ENCODE measurements around the gene ST8SIA6. TPM values are rescaled to one million over a fixed set of nuclear protein-coding genes. Genes with fewer than 3 reads are reported as not detected.

Gene ST8SIA6
- total and polyA plus RNA-seq, 4 donors: 0.10 to 2.9 (median 2.4) TPM; not detected in 1

GRCh38 chr10:17426263-17426750 is 28.1 kb downstream of the ST8SIA6 start:
- WGBS, 2 donors: 80 to 84% methylated on average over 5 of the region's 5 CpGs
- intact Hi-C loops (cut with DNase I): loop anchor here in 1 of 2 donors (10.0 kb wide), 1 partner anchor 122 kb away; no protein-coding TSS in a partner anchor

GRCh38 chr10:17425584-17426262 is 28.7 kb downstream of the ST8SIA6 start:
- Histone ChIP-seq H3K4me1 (ENCODE audit: control insufficient read depth in 1 of 2, insufficient read depth in 2 of 2, low read length in 2 of 2) (no peaks in the 10 kb centered on the region), H3K4me3 (ENCODE audit: low read length in 2 of 2) (no peak overlapping the region), H3K9me3 (ENCODE audit: control insufficient read depth, low read length) (no peaks in the 10 kb centered on the region), H3K36me3 (ENCODE audit: control insufficient read depth in 1 of 2, insufficient read depth in 2 of 2, low read length in 1 of 2) (no peaks in the 10 kb centered on the region), H3K27me3 (ENCODE audit: control insufficient read depth in 1 of 2, insufficient read depth in 2 of 2, low read length in 1 of 2) (no peaks in the 10 kb centered on the region), H3K27ac (ENCODE audit: low read depth in 1 of 2, low read length in 2 of 2) (no peak overlapping the region)
- no peak for ATAC-seq (ENCODE audit: low FRiP score)
- intact Hi-C loops (cut with DNase I): loop anchor here in 1 of 2 donors (10.0 kb wide), 1 partner anchor 121 kb away; no protein-coding TSS in a partner anchor
- WGBS, 2 donors: 76 to 83% methylated on average over 6 of the region's 6 CpGs
- no peak for DNase-seq

More at GRCh38 chr10:17426263-17426750, 28.1 kb downstream of the ST8SIA6 start:
- H3K27me3 ChIP-seq (ENCODE audit: control insufficient read depth in 1 of 2, insufficient read depth in 2 of 2, low read length in 1 of 2): no peaks in the 10 kb centered on the region
- no peak overlapping the region for H3K27ac ChIP-seq (ENCODE audit: low read depth in 1 of 2, low read length in 2 of 2)
- H3K9me3 ChIP-seq (ENCODE audit: control insufficient read depth, low read length): no peaks in the 10 kb centered on the region
- H3K4me3 ChIP-seq (ENCODE audit: low read length in 2 of 2): no peak overlapping the region
- no peaks in the 10 kb centered on the region for H3K4me1 ChIP-seq (ENCODE audit: control insufficient read depth in 1 of 2, insufficient read depth in 2 of 2, low read length in 2 of 2)
- ATAC-seq (ENCODE audit: low FRiP score) (no peak), DNase-seq (no peak)
- no peaks in the 10 kb centered on the region for H3K36me3 ChIP-seq (ENCODE audit: control insufficient read depth in 1 of 2, insufficient read depth in 2 of 2, low read length in 1 of 2)

GRCh38 chr10:17423632-17424186 is 30.7 kb downstream of the ST8SIA6 start:
- H3K36me3 ChIP-seq (ENCODE audit: control insufficient read depth in 1 of 2, insufficient read depth in 2 of 2, low read length in 1 of 2): no peaks in the 10 kb centered on the region
- H3K27me3 ChIP-seq (ENCODE audit: control insufficient read depth in 1 of 2, insufficient read depth in 2 of 2, low read length in 1 of 2): no peaks in the 10 kb centered on the region
- H3K27ac ChIP-seq (ENCODE audit: low read depth in 1 of 2, low read length in 2 of 2): no peak overlapping the region
- intact Hi-C loops (cut with DNase I): loop anchor here in 1 of 2 donors (10.0 kb wide), 1 partner anchor 119 kb away; no protein-coding TSS in a partner anchor
- H3K4me1 ChIP-seq (ENCODE audit: control insufficient read depth in 1 of 2, insufficient read depth in 2 of 2, low read length in 2 of 2): no peaks in the 10 kb centered on the region
- WGBS, 2 donors: 75 to 77% methylated on average over 2 of the region's 2 CpGs
- H3K4me3 ChIP-seq (ENCODE audit: low read length in 2 of 2): no peak overlapping the region
- ATAC-seq (ENCODE audit: low FRiP score) (no peak), DNase-seq (no peak)
- H3K9me3 ChIP-seq (ENCODE audit: control insufficient read depth, low read length): no peaks in the 10 kb centered on the region

GRCh38 chr10:17422931-17423330 is 31.5 kb downstream of the ST8SIA6 start:
- intact Hi-C loops (cut with DNase I): loop anchor here in 1 of 2 donors (10.0 kb wide), 1 partner anchor 118 kb away; no protein-coding TSS in a partner anchor

GRCh38 chr10:17418249-17418648 is 36.1 kb downstream of the ST8SIA6 start:
- WGBS, 2 donors: 30 to 52% methylated on average over 2 of the region's 2 CpGs
- Histone ChIP-seq H3K27ac (ENCODE audit: low read depth in 1 of 2, low read length in 2 of 2) (no peak overlapping the region), H3K36me3 (ENCODE audit: control insufficient read depth in 1 of 2, insufficient read depth in 2 of 2, low read length in 1 of 2) (no peaks in the 10 kb centered on the region), H3K4me1 (ENCODE audit: control insufficient read depth in 1 of 2, insufficient read depth in 2 of 2, low read length in 2 of 2) (no peaks in the 10 kb centered on the region), H3K9me3 (ENCODE audit: control insufficient read depth, low read length) (no peaks in the 10 kb centered on the region), H3K27me3 (ENCODE audit: control insufficient read depth in 1 of 2, insufficient read depth in 2 of 2, low read length in 1 of 2) (no peaks in the 10 kb centered on the region), H3K4me3 (ENCODE audit: low read length in 2 of 2) (no peak overlapping the region)
- ATAC-seq (ENCODE audit: low FRiP score) (no peak), DNase-seq (no peak)
- intact Hi-C loops (cut with DNase I): no loop called here

More at GRCh38 chr10:17422931-17423330, 31.5 kb downstream of the ST8SIA6 start:
- no peak overlapping the region for H3K4me3 ChIP-seq (ENCODE audit: low read length in 2 of 2)
- H3K4me1 ChIP-seq (ENCODE audit: control insufficient read depth in 1 of 2, insufficient read depth in 2 of 2, low read length in 2 of 2): no peaks in the 10 kb centered on the region
- H3K36me3 ChIP-seq (ENCODE audit: control insufficient read depth in 1 of 2, insufficient read depth in 2 of 2, low read length in 1 of 2): no peaks in the 10 kb centered on the region
- DNase-seq (no peak), ATAC-seq (ENCODE audit: low FRiP score) (no peak)
- H3K27me3 ChIP-seq (ENCODE audit: control insufficient read depth in 1 of 2, insufficient read depth in 2 of 2, low read length in 1 of 2): no peaks in the 10 kb centered on the region
- 80 to 87% methylated on average over 5 of the region's 5 CpGs for WGBS, 2 donors
- H3K27ac ChIP-seq (ENCODE audit: low read depth in 1 of 2, low read length in 2 of 2): no peak overlapping the region
- no peaks in the 10 kb centered on the region for H3K9me3 ChIP-seq (ENCODE audit: control insufficient read depth, low read length)

- Histone ChIP-seq H3K4me3 (ENCODE audit: low read length in 2 of 2) (no peak overlapping the region), H3K27me3 (ENCODE audit: control insufficient read depth in 1 of 2, insufficient read depth in 2 of 2, low read length in 1 of 2) (no peaks in the 10 kb centered on the region), H3K27ac (ENCODE audit: low read depth in 1 of 2, low read length in 2 of 2) (no peak overlapping the region), H3K9me3 (ENCODE audit: control insufficient read depth, low read length) (no peaks in the 10 kb centered on the region), H3K4me1 (ENCODE audit: control insufficient read depth in 1 of 2, insufficient read depth in 2 of 2, low read length in 2 of 2) (no peaks in the 10 kb centered on the region), H3K36me3 (ENCODE audit: control insufficient read depth in 1 of 2, insufficient read depth in 2 of 2, low read length in 1 of 2) (no peaks in the 10 kb centered on the region)
- intact Hi-C loops (cut with DNase I): no loop called here
- WGBS, 2 donors: 53 to 70% methylated on average over 8 of the region's 8 CpGs
- ATAC-seq (ENCODE audit: low FRiP score) (no peak), DNase-seq (no peak)
Measured at GRCh38 chr10:17416442-17417211, 37.8 kb downstream of the ST8SIA6 start.

- H3K27me3 ChIP-seq (ENCODE audit: control insufficient read depth in 1 of 2, insufficient read depth in 2 of 2, low read length in 1 of 2): no peaks in the 10 kb centered on the region
- no peak for ATAC-seq (ENCODE audit: low FRiP score)
- H3K36me3 ChIP-seq (ENCODE audit: control insufficient read depth in 1 of 2, insufficient read depth in 2 of 2, low read length in 1 of 2): no peaks in the 10 kb centered on the region
- no peak overlapping the region for H3K27ac ChIP-seq (ENCODE audit: low read depth in 1 of 2, low read length in 2 of 2)
- H3K4me1 ChIP-seq (ENCODE audit: control insufficient read depth in 1 of 2, insufficient read depth in 2 of 2, low read length in 2 of 2): no peaks in the 10 kb centered on the region
- intact Hi-C loops (cut with DNase I): no loop called here
- DNase-seq: no peak
- 74 to 80% methylated on average over 3 of the region's 3 CpGs for WGBS, 2 donors
- H3K9me3 ChIP-seq (ENCODE audit: control insufficient read depth, low read length): no peaks in the 10 kb centered on the region
- H3K4me3 ChIP-seq (ENCODE audit: low read length in 2 of 2): no peak overlapping the region
Measured at GRCh38 chr10:17415046-17415658, 39.2 kb downstream of the ST8SIA6 start.

GRCh38 chr10:17414484-17414883 is 39.9 kb downstream of the ST8SIA6 start:
- DNase-seq: no peak
- WGBS, 2 donors: 86 to 87% methylated on average over 1 of the region's 1 CpG
- Histone ChIP-seq H3K4me3 (ENCODE audit: low read length in 2 of 2) (no peak overlapping the region), H3K4me1 (ENCODE audit: control insufficient read depth in 1 of 2, insufficient read depth in 2 of 2, low read length in 2 of 2) (no peaks in the 10 kb centered on the region), H3K9me3 (ENCODE audit: control insufficient read depth, low read length) (no peaks in the 10 kb centered on the region), H3K27me3 (ENCODE audit: control insufficient read depth in 1 of 2, insufficient read depth in 2 of 2, low read length in 1 of 2) (no peaks in the 10 kb centered on the region), H3K27ac (ENCODE audit: low read depth in 1 of 2, low read length in 2 of 2) (no peak overlapping the region), H3K36me3 (ENCODE audit: control insufficient read depth in 1 of 2, insufficient read depth in 2 of 2, low read length in 1 of 2) (no peaks in the 10 kb centered on the region)
- intact Hi-C loops (cut with DNase I): no loop called here
- no peak for ATAC-seq (ENCODE audit: low FRiP score)
